IMR-90 (cell line): ENCODE results near the gene CHL1. TPM values are rescaled to one million over a fixed set of nuclear protein-coding genes. Genes with fewer than 3 reads are reported as not detected.

Experiments
- ATAC-seq: fragments of 200-7000 bp; cut with Tn5 transposase; 2 replicates; pipeline ENCODE4 v1.9.1; 2020; ENCODE audit warnings: low read depth, mild to moderate bottlenecking, moderate library complexity
- BruUV-seq: library from RNA; stranded (reverse); fragments of 400-500 nt; replicated peaks from 2 replicates; lab custom pipeline; 2021; lab: Mats Ljungman, UMichigan
- CTCF ChIA-PET: fragments of 300-600 bp; formaldehyde crosslinking; extraction: SDS; loops from one replicate; lab custom pipeline; 2021; ENCODE audit warnings: antibody characterized with exemption; lab: Yijun Ruan, JAX
- POLR2A ChIA-PET: fragments of 300-600 bp; sonication (Branson Sonifier 250); formaldehyde crosslinking; loops from one replicate; lab custom pipeline; 2022; ENCODE audit warnings: antibody characterized with exemption; ENCODE audit not compliant: unreplicated experiment; lab: Charles Lee
- DNase-seq: peaks from one replicate; pipeline ENCODE4 v3.0.0; 2013
- H2AFZ ChIP-seq: replicated peaks from 2 replicates; pipeline ENCODE3; 2013; ENCODE audit warnings: low read length, mild to moderate bottlenecking; ENCODE audit not compliant: poor library complexity
- H2AK5ac ChIP-seq: 2 replicates; pipeline ENCODE4 v1.6.1; 2013; ENCODE audit warnings: low read depth, low read length, inconsistent platforms
- H2AK9ac ChIP-seq: replicated peaks from 2 replicates; pipeline ENCODE3; 2013; ENCODE audit warnings: mild to moderate bottlenecking, low read depth, low read length, moderate library complexity; ENCODE audit not compliant: poor library complexity
- H2BK120ac ChIP-seq: 2 replicates; pipeline ENCODE4 v1.6.1; 2013; ENCODE audit warnings: low read depth, low read length, inconsistent platforms
- H2BK15ac ChIP-seq: 3 replicates; pipeline ENCODE4 v1.6.1; 2013; ENCODE audit warnings: low read depth, low read length, inconsistent platforms
- H2BK20ac ChIP-seq: 2 replicates; pipeline ENCODE4 v1.6.1; 2013; ENCODE audit warnings: low read depth, mild to moderate bottlenecking, inconsistent platforms, low read length, moderate library complexity
- H2BK5ac ChIP-seq: 2 replicates; pipeline ENCODE4 v1.6.1; 2013; ENCODE audit warnings: mild to moderate bottlenecking, low read depth, low read length, inconsistent platforms; ENCODE audit not compliant: poor library complexity, severe bottlenecking
- H3K14ac ChIP-seq: replicated peaks from 2 replicates; pipeline ENCODE4 v1.6.1; 2013; ENCODE audit warnings: low read depth, low read length, inconsistent platforms
- H3K18ac ChIP-seq: 2 replicates; pipeline ENCODE4 v1.6.1; 2013; ENCODE audit warnings: low read depth, low read length, control low read depth
- H3K23ac ChIP-seq: 2 replicates; pipeline ENCODE4 v1.6.1; 2013; ENCODE audit warnings: low read depth, low read length, inconsistent platforms
- H3K27ac ChIP-seq: 2 replicates; pipeline ENCODE4 v1.5.1; 2013; ENCODE audit warnings: mild to moderate bottlenecking, control low read depth, low read length; ENCODE audit not compliant: insufficient read depth
- H3K27me3 ChIP-seq: 2 replicates; pipeline ENCODE4 v1.6.1; 2013; ENCODE audit warnings: low read length; ENCODE audit not compliant: control insufficient read depth, insufficient read depth
- H3K36me3 ChIP-seq: 2 replicates; pipeline ENCODE4 v1.6.1; 2013; ENCODE audit warnings: low read length, mixed read lengths; ENCODE audit not compliant: control insufficient read depth, insufficient read depth
- H3K4ac ChIP-seq: 2 replicates; pipeline ENCODE4 v1.6.1; 2013; ENCODE audit warnings: low read depth, low read length, inconsistent platforms
- H3K4me1 ChIP-seq: 2 replicates; pipeline ENCODE4 v1.6.1; 2013; ENCODE audit warnings: low read length, mixed read lengths; ENCODE audit not compliant: control insufficient read depth, insufficient read depth
- H3K4me2 ChIP-seq: 2 replicates; pipeline ENCODE4 v1.6.1; 2013; ENCODE audit warnings: low read depth, mild to moderate bottlenecking, control low read depth, low read length, moderate library complexity
- H3K4me3 ChIP-seq: 2 replicates; pipeline ENCODE4 v1.5.1; 2013; ENCODE audit warnings: low read depth, mild to moderate bottlenecking, control low read depth, low read length, moderate library complexity; ENCODE audit not compliant: insufficient read depth
- H3K56ac ChIP-seq: 2 replicates; pipeline ENCODE4 v1.6.1; 2013; ENCODE audit warnings: low read length, inconsistent platforms; ENCODE audit not compliant: insufficient read depth; ENCODE audit errors: extremely low read depth
- H3K79me1 ChIP-seq, 2 experiments: 2 replicates each; pipeline ENCODE4 v1.6.1; 2013; ENCODE audit warnings: low read length in 2 of 2, inconsistent platforms in 1 of 2, low read depth in 1 of 2
- H3K9ac ChIP-seq: 2 replicates; pipeline ENCODE4 v1.6.1; 2013; ENCODE audit warnings: low read depth, low read length, control low read depth
- H3K9me1 ChIP-seq: 2 replicates; pipeline ENCODE4 v1.6.1; 2013; ENCODE audit warnings: low read length, inconsistent platforms; ENCODE audit not compliant: insufficient read depth
- H3K9me3 ChIP-seq: 2 replicates; pipeline ENCODE4 v1.6.1; 2013; ENCODE audit warnings: low read length; ENCODE audit not compliant: control insufficient read depth, insufficient read depth
- H4K20me1 ChIP-seq: 2 replicates; pipeline ENCODE4 v1.6.1; 2013; ENCODE audit warnings: low read length, inconsistent platforms; ENCODE audit not compliant: insufficient read depth
- H4K5ac ChIP-seq: 2 replicates; pipeline ENCODE4 v1.6.1; 2013; ENCODE audit warnings: mild to moderate bottlenecking, low read depth, low read length, control low read depth
- H4K8ac ChIP-seq, 2 experiments: 2 replicates each; pipeline ENCODE4 v1.6.1; 2013; ENCODE audit warnings: low read depth in 2 of 2, low read length in 2 of 2, control low read depth in 1 of 2, inconsistent platforms in 1 of 2
- H4K91ac ChIP-seq: 2 replicates; pipeline ENCODE4 v1.6.1; 2013; ENCODE audit warnings: low read depth, low read length, inconsistent platforms; ENCODE audit not compliant: insufficient read depth
- BHLHE40 ChIP-seq: fragments of 150-350 bp; IDR thresholded peaks from 2 replicates; pipeline ENCODE4 v1.6.1; 2016; ENCODE audit warnings: mild to moderate bottlenecking, low read depth, low read length
- RAD21 ChIP-seq: IDR thresholded peaks from 2 replicates; pipeline ENCODE4 v1.6.1; 2012; ENCODE audit warnings: low read length, improper control_type of control experiment
- RCOR1 ChIP-seq: IDR thresholded peaks from 2 replicates; pipeline ENCODE4 v1.6.1; 2012; ENCODE audit warnings: mild to moderate bottlenecking, low read length, improper control_type of control experiment; ENCODE audit not compliant: insufficient replicate concordance
- RFX5 ChIP-seq: IDR thresholded peaks from 2 replicates; pipeline ENCODE4 v1.8.0; 2012; ENCODE audit warnings: low read depth, mild to moderate bottlenecking, low read length, moderate library complexity
- WGBS, 2 experiments: methylation state at CpG; one replicate each; pipeline versions ENCODE4 v1.1.5 to v1.1.7; 2013; ENCODE audit warnings: missing lambda C conversion rate in 2 of 2; ENCODE audit not compliant: insufficient read length in 1 of 2; ENCODE audit errors: extremely low coverage in 2 of 2; 5-methylcytosine and 5-hydroxymethylcytosine counted together
- dilution Hi-C: fragments of 300-500 bp; cut with HindIII; formaldehyde crosslinking; loops from one replicate; pipeline ENCODE4 v1.14.3; 2018; ENCODE audit warnings: low sequenced_read_pairs; ENCODE audit not compliant: unreplicated experiment
- in situ Hi-C: fragments of 300-500 bp; cut with MboI; formaldehyde crosslinking; loops from 3 replicates; pipeline ENCODE4 v1.14.3; 2019; ENCODE audit warnings: low sequenced_read_pairs, inconsistent platforms, mixed read lengths
- intact Hi-C: fragments of 100-400 bp; cut with micrococcal nuclease; formaldehyde crosslinking; loops from 2 replicates; pipeline ENCODE4 v1.10.0; 2022
- polyA plus RNA-seq, 3 experiments: library from polyadenylated mRNA; depleted of rRNA; stranded (reverse); fragments of >200 nt; gene quantifications; 2 replicates each; pipeline ENCODE4 v1.2.3, GENCODE V29; 2012; ENCODE audit warnings: low replicate concordance in 1 of 3
- total RNA-seq: library from RNA; depleted of rRNA; stranded (reverse); fragments of >200 nt; gene quantifications from 2 replicates; pipeline ENCODE4 v1.2.3, GENCODE V29; 2012
- TF ChIP-seq, protein P1 (sequence below): fragments of 150-350 bp; IDR thresholded peaks from 2 replicates; pipeline ENCODE4 v1.6.1; 2017; ENCODE audit warnings: mild to moderate bottlenecking, antibody characterized with exemption, low read length, low read depth
- TF ChIP-seq, protein P2 (sequence below): fragments of 150-350 bp; IDR thresholded peaks from 2 replicates; pipeline ENCODE4 v1.6.1; 2016; ENCODE audit warnings: low read depth, mild to moderate bottlenecking, low read length, moderate library complexity, borderline replicate concordance

Gene CHL1
- total and polyA plus RNA-seq, 2 of the 4 experiments (the other 2 are of a cell fraction), result 0.38 to 1.6 TPM

DNA sequence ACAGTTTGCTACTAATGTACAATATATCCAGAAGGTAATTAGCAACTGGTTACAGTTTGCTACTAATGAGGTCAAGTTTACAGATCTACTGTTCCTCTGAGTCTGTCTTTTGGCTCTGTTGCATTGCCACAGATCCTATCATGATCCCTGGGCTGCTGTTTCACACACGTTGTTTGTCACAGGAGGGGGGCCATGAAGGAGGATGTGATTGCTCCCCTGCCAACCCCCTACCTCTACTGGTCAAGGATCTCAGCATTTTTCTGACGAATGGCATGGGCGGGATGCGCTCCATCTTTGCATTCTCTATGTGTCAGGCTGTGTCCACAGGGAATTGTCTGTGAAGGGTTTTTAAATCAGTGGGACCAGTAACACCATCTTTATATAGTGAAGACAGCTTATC is 91.9 kb downstream of the CHL1 start:
- Histone ChIP-seq H2BK20ac (no peak overlapping the region), H3K27me3 (no peaks in the 10 kb centered on the region), H3K36me3 (no peaks in the 10 kb centered on the region), H3K9me3 (no peaks in the 10 kb centered on the region), H3K4ac (no peak overlapping the region), H3K23ac (no peak overlapping the region), H2BK5ac (no peak overlapping the region), H2AK9ac (no peak overlapping the region), H4K5ac (no peak overlapping the region), H4K20me1 (no peaks in the 10 kb centered on the region), H3K79me1 (no peaks in the 10 kb centered on the region), H4K8ac (no peak overlapping the region), H3K9ac (no peak overlapping the region), H2BK120ac (no peak overlapping the region), H3K27ac (no peak overlapping the region), H3K4me3 (no peak overlapping the region), H3K9me1 (no peaks in the 10 kb centered on the region), H3K4me2 (no peak overlapping the region), H2AFZ (no peak overlapping the region), H3K14ac (no peak overlapping the region), H2AK5ac (no peak overlapping the region), H3K4me1 (no peaks in the 10 kb centered on the region), H2BK15ac (no peak overlapping the region), H3K56ac (no peak overlapping the region), H4K91ac (no peak overlapping the region), H3K18ac (no peak overlapping the region)
- TF ChIP-seq RCOR1 (no peak), BHLHE40 (no peak), RAD21 (no peak), RFX5 (no peak)
- TF ChIP-seq, protein P1, sequence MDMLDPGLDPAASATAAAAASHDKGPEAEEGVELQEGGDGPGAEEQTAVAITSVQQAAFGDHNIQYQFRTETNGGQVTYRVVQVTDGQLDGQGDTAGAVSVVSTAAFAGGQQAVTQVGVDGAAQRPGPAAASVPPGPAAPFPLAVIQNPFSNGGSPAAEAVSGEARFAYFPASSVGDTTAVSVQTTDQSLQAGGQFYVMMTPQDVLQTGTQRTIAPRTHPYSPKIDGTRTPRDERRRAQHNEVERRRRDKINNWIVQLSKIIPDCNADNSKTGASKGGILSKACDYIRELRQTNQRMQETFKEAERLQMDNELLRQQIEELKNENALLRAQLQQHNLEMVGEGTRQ, result no peak
- TF ChIP-seq, protein P2, sequence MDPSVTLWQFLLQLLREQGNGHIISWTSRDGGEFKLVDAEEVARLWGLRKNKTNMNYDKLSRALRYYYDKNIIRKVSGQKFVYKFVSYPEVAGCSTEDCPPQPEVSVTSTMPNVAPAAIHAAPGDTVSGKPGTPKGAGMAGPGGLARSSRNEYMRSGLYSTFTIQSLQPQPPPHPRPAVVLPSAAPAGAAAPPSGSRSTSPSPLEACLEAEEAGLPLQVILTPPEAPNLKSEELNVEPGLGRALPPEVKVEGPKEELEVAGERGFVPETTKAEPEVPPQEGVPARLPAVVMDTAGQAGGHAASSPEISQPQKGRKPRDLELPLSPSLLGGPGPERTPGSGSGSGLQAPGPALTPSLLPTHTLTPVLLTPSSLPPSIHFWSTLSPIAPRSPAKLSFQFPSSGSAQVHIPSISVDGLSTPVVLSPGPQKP, result no peak
- intact Hi-C loops, result no loop called here
- WGBS, 2 experiments, result no CpG with 5 or more reads among the region's 4 CpGs
- CTCF ChIA-PET, result no interaction called here
- POLR2A ChIA-PET, result interaction anchor here (0.7 kb wide), 1 partner anchor 34 kb away, joined by 3 read pairs; no protein-coding TSS in a partner anchor
- DNase-seq, result no peak
- no TSS peak for BruUV-seq
- dilution Hi-C loops, result no loop called here
- ATAC-seq, result no peak
- in situ Hi-C loops, result no loop called here
